WTC11 (cell line): ENCODE data around the gene CAV1.

Experiments
- CREB1 ChIP-seq: sonication (generic); formaldehyde crosslinking; IDR thresholded peaks from 2 replicates; pipeline ENCODE4 v1.8.0; 2023; ENCODE audit warnings: mild to moderate bottlenecking, missing genetic modification reagents
- CREM ChIP-seq: sonication (generic); formaldehyde crosslinking; IDR thresholded peaks from 2 replicates; pipeline ENCODE4 v1.8.1; 2022; ENCODE audit warnings: mild to moderate bottlenecking, missing genetic modification reagents, moderate library complexity
- ELF4 ChIP-seq: sonication (generic); formaldehyde crosslinking; IDR thresholded peaks from 2 replicates; pipeline ENCODE4 v1.8.1; 2022; ENCODE audit warnings: low read depth, mild to moderate bottlenecking, moderate library complexity, missing genetic modification reagents
- FOXP1 ChIP-seq: sonication (generic); formaldehyde crosslinking; IDR thresholded peaks from 2 replicates; pipeline ENCODE4 v1.8.0; 2022; ENCODE audit warnings: missing genetic modification reagents, mild to moderate bottlenecking, moderate library complexity, borderline replicate concordance
- NR1H2 ChIP-seq: sonication (generic); formaldehyde crosslinking; IDR thresholded peaks from 2 replicates; pipeline ENCODE4 v1.9.0; 2021; ENCODE audit warnings: mild to moderate bottlenecking, moderate library complexity, missing genetic modification reagents
- TP53 ChIP-seq: sonication (generic); formaldehyde crosslinking; IDR thresholded peaks from 2 replicates; pipeline ENCODE4 v1.8.1; 2023; ENCODE audit warnings: mild to moderate bottlenecking, missing genetic modification reagents
- TF ChIP-seq, protein P1 (sequence below): fragments of 200-600 bp; IDR thresholded peaks from 2 replicates; pipeline ENCODE4 v1.8.0; 2022; ENCODE audit warnings: antibody characterized with exemption
- TF ChIP-seq, protein P2 (sequence below): sonication (generic); formaldehyde crosslinking; IDR thresholded peaks from 2 replicates; pipeline ENCODE4 v1.8.0; 2023; ENCODE audit warnings: missing genetic modification reagents
- TF ChIP-seq, protein P3 (sequence below): sonication (generic); formaldehyde crosslinking; IDR thresholded peaks from 2 replicates; pipeline ENCODE4 v1.8.0; 2022; ENCODE audit warnings: missing genetic modification reagents
- TF ChIP-seq, protein P4 (sequence below): sonication (generic); formaldehyde crosslinking; IDR thresholded peaks from 2 replicates; pipeline ENCODE4 v1.8.0; 2022; ENCODE audit warnings: mild to moderate bottlenecking, missing genetic modification reagents
- TF ChIP-seq, protein P5 (sequence below): sonication (generic); formaldehyde crosslinking; conservative IDR thresholded peaks from 2 replicates; pipeline ENCODE4 v1.8.1; 2023; ENCODE audit warnings: mild to moderate bottlenecking, low read depth, missing genetic modification reagents, moderate library complexity

DNA sequence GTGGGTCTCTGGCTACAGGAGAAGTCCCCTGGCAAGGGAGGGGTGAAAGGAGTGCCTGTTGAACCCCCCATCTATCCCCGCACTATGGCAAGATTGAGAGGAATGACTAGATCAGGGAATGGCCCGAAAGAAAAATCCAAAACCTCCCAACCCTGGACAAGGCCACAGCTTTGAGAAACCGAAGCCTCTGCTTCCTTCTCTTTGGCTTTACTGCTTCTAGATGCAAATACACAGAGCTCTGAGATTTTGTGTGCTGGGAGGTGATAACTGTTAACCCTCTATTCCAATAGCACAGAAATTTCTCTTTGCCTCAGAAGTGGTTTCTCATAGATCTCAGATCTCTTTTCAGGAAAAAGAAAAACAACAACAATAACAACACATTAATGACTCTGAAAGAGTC lies 15.0 kb downstream of the CAV1 start:
- TF ChIP-seq, protein P1, sequence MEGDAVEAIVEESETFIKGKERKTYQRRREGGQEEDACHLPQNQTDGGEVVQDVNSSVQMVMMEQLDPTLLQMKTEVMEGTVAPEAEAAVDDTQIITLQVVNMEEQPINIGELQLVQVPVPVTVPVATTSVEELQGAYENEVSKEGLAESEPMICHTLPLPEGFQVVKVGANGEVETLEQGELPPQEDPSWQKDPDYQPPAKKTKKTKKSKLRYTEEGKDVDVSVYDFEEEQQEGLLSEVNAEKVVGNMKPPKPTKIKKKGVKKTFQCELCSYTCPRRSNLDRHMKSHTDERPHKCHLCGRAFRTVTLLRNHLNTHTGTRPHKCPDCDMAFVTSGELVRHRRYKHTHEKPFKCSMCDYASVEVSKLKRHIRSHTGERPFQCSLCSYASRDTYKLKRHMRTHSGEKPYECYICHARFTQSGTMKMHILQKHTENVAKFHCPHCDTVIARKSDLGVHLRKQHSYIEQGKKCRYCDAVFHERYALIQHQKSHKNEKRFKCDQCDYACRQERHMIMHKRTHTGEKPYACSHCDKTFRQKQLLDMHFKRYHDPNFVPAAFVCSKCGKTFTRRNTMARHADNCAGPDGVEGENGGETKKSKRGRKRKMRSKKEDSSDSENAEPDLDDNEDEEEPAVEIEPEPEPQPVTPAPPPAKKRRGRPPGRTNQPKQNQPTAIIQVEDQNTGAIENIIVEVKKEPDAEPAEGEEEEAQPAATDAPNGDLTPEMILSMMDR: no peak
- TF ChIP-seq, protein P2, sequence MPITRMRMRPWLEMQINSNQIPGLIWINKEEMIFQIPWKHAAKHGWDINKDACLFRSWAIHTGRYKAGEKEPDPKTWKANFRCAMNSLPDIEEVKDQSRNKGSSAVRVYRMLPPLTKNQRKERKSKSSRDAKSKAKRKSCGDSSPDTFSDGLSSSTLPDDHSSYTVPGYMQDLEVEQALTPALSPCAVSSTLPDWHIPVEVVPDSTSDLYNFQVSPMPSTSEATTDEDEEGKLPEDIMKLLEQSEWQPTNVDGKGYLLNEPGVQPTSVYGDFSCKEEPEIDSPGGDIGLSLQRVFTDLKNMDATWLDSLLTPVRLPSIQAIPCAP (CRISPR knock-in tag): no peak
- TF ChIP-seq NR1H2 (CRISPR knock-in tag) (no peak), ELF4 (CRISPR knock-in tag) (no peak), TP53 (CRISPR knock-in tag) (no peak), CREB1 (CRISPR knock-in tag) (no peak), CREM (no peak), FOXP1 (no peak)
- TF ChIP-seq, protein P3, sequence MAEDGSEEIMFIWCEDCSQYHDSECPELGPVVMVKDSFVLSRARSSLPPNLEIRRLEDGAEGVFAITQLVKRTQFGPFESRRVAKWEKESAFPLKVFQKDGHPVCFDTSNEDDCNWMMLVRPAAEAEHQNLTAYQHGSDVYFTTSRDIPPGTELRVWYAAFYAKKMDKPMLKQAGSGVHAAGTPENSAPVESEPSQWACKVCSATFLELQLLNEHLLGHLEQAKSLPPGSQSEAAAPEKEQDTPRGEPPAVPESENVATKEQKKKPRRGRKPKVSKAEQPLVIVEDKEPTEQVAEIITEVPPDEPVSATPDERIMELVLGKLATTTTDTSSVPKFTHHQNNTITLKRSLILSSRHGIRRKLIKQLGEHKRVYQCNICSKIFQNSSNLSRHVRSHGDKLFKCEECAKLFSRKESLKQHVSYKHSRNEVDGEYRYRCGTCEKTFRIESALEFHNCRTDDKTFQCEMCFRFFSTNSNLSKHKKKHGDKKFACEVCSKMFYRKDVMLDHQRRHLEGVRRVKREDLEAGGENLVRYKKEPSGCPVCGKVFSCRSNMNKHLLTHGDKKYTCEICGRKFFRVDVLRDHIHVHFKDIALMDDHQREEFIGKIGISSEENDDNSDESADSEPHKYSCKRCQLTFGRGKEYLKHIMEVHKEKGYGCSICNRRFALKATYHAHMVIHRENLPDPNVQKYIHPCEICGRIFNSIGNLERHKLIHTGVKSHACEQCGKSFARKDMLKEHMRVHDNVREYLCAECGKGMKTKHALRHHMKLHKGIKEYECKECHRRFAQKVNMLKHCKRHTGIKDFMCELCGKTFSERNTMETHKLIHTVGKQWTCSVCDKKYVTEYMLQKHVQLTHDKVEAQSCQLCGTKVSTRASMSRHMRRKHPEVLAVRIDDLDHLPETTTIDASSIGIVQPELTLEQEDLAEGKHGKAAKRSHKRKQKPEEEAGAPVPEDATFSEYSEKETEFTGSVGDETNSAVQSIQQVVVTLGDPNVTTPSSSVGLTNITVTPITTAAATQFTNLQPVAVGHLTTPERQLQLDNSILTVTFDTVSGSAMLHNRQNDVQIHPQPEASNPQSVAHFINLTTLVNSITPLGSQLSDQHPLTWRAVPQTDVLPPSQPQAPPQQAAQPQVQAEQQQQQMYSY (CRISPR knock-in tag): no peak
- TF ChIP-seq, protein P4, sequence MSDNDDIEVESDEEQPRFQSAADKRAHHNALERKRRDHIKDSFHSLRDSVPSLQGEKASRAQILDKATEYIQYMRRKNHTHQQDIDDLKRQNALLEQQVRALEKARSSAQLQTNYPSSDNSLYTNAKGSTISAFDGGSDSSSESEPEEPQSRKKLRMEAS (CRISPR knock-in tag): no peak
- TF ChIP-seq, protein P5, sequence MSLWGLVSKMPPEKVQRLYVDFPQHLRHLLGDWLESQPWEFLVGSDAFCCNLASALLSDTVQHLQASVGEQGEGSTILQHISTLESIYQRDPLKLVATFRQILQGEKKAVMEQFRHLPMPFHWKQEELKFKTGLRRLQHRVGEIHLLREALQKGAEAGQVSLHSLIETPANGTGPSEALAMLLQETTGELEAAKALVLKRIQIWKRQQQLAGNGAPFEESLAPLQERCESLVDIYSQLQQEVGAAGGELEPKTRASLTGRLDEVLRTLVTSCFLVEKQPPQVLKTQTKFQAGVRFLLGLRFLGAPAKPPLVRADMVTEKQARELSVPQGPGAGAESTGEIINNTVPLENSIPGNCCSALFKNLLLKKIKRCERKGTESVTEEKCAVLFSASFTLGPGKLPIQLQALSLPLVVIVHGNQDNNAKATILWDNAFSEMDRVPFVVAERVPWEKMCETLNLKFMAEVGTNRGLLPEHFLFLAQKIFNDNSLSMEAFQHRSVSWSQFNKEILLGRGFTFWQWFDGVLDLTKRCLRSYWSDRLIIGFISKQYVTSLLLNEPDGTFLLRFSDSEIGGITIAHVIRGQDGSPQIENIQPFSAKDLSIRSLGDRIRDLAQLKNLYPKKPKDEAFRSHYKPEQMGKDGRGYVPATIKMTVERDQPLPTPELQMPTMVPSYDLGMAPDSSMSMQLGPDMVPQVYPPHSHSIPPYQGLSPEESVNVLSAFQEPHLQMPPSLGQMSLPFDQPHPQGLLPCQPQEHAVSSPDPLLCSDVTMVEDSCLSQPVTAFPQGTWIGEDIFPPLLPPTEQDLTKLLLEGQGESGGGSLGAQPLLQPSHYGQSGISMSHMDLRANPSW (CRISPR knock-in tag): no peak
